ENCODE measurements around the gene ITGB8.

ITGB8 gene

GRCh38 chr7:20393021-20393610, 62.4 kb downstream of the ITGB8 start:
- no peak for DNase-seq (ENCODE audit: low read depth)
- no peak for TF ChIP-seq CTCF (IDR thresholded peaks at IDR 0.05; ENCODE audit: insufficient read depth, low read depth, low read length, missing control alignments)
- no peak overlapping the region for H3K4me3 ChIP-seq (ENCODE audit: low read length)

- no peak for DNase-seq (ENCODE audit: low read depth)
- no peak for TF ChIP-seq CTCF (IDR thresholded peaks at IDR 0.05; ENCODE audit: insufficient read depth, low read depth, low read length, missing control alignments)
- H3K4me3 ChIP-seq (ENCODE audit: low read length) = no peak overlapping the region
Observed at GRCh38 chr7:20393616-20394015, 62.9 kb downstream of the ITGB8 start.

- no peak for DNase-seq (ENCODE audit: low read depth)
- no peak for TF ChIP-seq CTCF (IDR thresholded peaks at IDR 0.05; ENCODE audit: insufficient read depth, low read depth, low read length, missing control alignments)
- H3K4me3 ChIP-seq (ENCODE audit: low read length) = no peak overlapping the region
Observed at GRCh38 chr7:20394284-20394683, 63.6 kb downstream of the ITGB8 start.

GRCh38 chr7:20395104-20395503, 64.4 kb downstream of the ITGB8 start:
- TF ChIP-seq CTCF (IDR thresholded peaks at IDR 0.05; ENCODE audit: insufficient read depth, low read depth, low read length, missing control alignments) = no peak
- no peak overlapping the region for H3K4me3 ChIP-seq (ENCODE audit: low read length)
- DNase-seq (ENCODE audit: low read depth) = peak; percentile 66

GRCh38 chr7:20395511-20395910, 64.8 kb downstream of the ITGB8 start:
- DNase-seq (ENCODE audit: low read depth) = no peak
- no peak overlapping the region for H3K4me3 ChIP-seq (ENCODE audit: low read length)
- no peak for TF ChIP-seq CTCF (IDR thresholded peaks at IDR 0.05; ENCODE audit: insufficient read depth, low read depth, low read length, missing control alignments)

GRCh38 chr7:20399521-20399920, 68.8 kb downstream of the ITGB8 start:
- no peak for TF ChIP-seq CTCF (IDR thresholded peaks at IDR 0.05; ENCODE audit: insufficient read depth, low read depth, low read length, missing control alignments)
- peak; percentile 69 for DNase-seq (ENCODE audit: low read depth)
- no peak overlapping the region for H3K4me3 ChIP-seq (ENCODE audit: low read length)
